Stimulated activated CD8-positive, alpha-beta memory T cell treated with anti-CD3 and anti-CD28 coated beads, Interleukin-15, amount 100 ng/mL, for 1 hour (primary cell): ENCODE measurements around the gene TMED5.

ENCODE experiments used
- DNase-seq: peaks from one replicate; pipeline ENCODE4 v3.0.0-alpha.2; 2020; ENCODE audit warnings: low read depth

Gene TMED5

DNA sequence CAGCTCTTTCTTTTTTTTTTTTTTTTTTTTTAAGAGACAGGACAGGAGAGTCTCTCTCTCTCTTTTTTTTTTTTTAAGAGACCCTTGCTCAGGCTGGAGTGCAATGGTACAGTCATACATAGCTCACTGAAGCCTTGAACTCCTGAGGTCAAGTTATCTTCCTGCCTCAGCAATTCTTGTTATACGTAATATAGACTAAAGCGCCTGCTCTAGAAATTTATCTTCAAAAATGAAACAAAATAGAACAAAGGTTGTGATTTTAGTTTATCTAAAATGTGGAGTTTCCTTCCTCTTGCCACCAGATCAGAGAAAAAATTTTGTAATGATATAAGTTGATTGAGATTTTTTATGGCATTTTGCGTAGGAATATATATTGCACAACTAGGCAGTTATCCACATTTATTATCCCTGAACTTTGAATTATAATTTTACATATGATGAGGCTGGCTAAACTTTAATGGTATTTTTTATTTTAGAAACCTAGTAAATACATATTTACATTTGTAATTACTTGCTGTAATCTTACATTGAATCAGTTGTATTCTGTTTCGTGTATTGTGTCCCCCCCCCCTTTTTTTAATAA, 56.9 kb downstream of the TMED5 start:
- DNase-seq, result no peak

DNA sequence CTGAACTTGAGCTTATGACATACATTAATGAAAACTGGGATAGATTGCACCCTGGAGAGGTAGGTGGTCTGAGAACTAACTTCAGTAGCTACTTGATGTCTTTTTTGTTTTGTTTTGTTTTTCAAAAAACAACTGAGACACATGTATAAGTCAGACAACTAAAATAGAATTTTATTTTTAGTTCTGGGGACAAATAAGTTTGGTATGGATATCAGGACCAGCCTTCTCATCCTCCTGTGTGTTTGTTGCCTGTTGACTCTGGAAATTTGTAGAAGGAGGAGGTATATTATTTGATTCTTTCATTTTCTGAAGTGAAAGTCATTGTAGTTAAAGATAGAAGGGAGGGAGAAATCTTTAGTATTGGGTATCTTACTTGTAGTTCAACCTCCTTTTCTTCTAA, 59.6 kb downstream of the TMED5 start:
- DNase-seq, result no peak

DNA sequence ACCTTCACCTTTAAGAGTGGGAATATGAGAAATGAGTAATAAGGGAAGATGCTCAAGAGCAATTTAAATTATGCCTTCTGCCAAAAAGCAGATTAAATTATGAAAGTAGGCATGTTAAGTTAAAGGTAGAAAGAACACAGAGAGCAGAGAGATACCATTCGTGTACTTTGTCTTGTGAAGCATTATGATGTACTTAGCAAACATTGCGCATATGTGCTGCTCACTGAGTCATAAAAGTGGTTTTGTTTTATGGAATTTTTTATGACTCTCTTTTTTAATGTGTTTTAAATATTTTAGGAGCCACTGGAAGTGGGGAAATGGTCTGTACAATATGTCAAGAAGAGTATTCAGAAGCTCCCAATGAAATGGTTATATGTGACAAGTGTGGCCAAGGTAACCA, 65.8 kb downstream of the TMED5 start:
- no peak for DNase-seq

DNA sequence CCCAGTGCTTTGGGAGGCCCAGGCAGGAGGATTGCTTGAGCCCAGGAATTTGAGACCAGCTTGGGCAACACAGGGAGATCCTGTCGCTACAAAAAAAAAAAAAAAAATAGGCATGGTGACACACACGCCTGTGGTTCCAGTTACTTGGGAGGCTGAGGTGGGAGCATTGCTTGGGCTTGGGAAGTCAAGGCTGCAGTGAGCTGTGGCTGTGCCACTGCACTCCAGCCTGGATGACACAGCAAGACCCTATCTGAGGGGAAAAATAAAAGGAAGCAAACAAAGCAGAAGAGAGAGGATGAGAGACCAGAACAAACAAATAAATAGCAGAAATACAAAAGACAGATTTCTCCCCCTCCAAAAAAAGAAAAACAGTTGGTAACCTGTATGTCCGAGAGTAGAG, 67.1 kb downstream of the TMED5 start:
- DNase-seq, result no peak

DNA sequence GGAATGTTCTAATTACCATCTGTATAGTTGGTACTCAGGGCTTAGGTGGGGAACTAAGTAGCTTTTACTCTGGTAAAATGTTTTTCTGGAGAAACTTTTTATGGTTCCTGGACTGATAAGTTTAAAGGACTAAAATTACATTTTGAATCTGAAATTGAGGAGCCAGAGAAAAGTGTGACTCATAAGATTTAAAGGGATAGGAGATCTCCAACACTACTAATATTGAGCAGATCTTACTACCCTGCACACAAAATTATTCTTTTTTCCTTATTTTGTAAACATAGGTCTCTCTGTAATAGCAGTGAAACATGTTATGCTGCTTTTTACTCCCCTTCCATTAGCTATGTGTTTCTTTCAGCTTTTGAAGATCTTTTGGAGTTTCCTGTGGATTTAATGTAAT, 68.7 kb downstream of the TMED5 start:
- no peak for DNase-seq

DNA sequence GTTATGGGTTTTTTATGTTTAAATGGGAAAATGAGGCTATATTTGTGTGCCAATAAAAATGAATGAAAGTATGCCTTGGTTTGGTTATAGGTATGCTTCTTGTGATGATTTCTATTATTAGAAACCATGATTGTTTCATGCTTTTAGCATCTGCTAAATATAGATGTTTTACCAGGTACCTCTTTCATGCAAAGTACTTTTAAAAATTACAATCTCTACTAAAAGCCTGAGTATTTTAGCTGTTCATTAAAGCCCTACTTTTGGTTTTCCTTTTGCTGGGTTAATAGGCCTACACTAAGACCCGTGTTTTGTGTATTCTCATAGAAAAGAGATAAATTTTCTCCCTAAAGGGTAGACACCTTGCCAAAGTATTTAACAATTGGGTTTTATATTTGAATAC, 69.1 kb downstream of the TMED5 start:
- DNase-seq, result no peak

DNA sequence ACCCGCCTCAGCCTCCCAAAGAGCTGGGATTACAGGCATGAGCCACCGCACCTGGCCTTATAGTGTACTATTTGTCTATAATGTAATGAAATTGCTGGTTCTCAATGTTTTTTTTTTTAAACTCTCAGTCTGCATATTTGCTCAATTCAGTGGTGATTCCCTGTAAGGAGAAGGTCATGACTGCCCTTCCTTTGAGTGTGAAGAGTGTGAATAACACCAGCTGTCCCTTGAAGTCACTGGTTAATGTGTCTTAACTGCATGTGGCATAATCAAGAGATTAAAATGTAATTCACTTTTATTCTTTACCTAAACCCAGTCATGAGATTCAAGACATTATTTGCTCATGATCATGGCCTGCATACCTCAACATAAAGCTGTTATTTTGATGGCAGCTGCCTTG, 70.6 kb downstream of the TMED5 start:
- no peak for DNase-seq

DNA sequence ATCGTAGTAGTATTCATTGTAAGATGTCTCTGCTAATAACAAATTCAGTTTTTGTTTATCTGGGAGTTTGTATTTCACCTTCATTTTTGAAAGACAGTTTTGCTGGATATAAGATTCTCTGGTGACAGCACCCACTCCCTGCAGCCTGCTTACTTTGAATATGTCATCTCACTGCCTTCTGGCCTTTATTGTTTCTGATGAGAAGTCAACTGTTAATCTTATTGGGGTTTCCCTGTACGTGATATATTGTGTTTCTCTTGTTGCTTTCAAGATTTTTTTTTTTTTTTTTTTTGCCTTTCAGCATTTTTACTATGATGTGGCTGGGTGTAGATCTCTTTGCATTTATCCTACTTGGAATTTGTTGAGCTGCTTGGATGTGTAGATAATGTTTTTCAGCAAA, 71.9 kb downstream of the TMED5 start:
- DNase-seq, result no peak

DNA sequence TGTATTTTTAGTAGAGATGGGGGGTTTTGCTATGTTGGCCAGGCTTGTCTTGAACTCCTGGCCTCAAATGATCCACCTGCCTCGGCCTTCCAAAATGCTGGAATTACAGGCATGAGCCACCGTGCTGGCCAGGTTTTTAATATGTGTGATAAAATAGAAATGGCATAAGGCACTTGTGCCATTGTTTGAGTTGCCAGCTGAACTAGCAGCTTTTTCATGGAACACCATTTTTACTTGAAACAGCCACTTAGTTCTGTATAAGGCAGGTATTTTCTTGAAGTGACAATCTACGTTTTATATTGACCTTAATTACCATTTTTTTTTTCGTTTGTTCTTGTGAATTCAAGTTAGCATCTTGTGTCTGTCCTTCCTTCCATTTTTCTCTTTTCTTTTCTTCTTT, 72.8 kb downstream of the TMED5 start:
- no peak for DNase-seq

DNA sequence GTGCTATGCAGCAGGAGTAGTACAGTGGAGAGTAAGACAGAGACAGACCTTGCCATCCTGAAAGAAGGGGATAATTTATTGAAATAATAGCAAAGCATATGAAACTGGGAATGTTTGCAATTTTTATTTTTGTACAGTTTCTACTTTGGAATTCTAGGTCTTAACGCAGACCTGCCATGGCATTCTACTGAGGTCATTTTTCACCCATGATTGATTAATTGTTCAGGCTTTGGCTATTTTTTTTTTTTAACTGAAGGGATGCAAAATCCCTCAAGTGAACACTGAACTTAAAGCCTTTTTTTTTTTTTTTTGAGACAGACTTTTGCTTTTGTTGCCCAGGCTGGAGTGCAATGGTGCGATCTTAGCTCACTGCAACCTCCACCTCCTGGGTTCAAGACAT, 74.0 kb downstream of the TMED5 start:
- no peak for DNase-seq

DNA sequence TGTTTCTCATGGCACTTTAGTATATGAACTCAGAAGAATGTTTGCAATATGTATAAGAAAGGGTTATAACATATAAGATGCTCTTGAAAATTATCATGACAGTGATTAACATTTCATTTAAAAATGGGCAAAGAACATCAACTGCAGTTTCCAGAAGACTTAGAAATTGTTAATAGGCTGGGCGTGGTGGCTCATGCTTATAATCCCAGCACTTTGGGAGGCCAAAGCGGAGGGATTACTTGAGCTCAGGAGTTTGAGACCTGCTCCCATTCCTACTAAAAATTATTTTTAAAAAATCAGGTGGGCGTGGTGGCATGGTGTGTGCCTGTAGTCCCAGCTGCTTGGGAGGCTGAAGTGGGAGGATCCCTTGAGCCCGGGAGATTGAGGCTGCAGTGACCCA, 78.1 kb downstream of the TMED5 start:
- no peak for DNase-seq
